GM12878 (cell line): ENCODE data around the gene ILKAP.

Experiments
- CREB1 ChIP-seq: IDR thresholded peaks from 2 replicates; pipeline ENCODE4 v1.6.1; 2012; ENCODE audit warnings: low read depth, mild to moderate bottlenecking, inconsistent platforms
- CTCF ChIP-seq, 3 experiments: IDR thresholded peaks in 2 of 3; conservative IDR thresholded peaks in 1 of 3; 2 replicates each; pipeline ENCODE4 v1.5.1; 2011; ENCODE audit warnings: low read depth in 3 of 3, low read length in 3 of 3, mild to moderate bottlenecking in 3 of 3, control low read depth in 2 of 3, moderate library complexity in 2 of 3, inconsistent platforms in 1 of 3, mixed read lengths in 1 of 3; ENCODE audit not compliant: control insufficient read depth in 2 of 3, insufficient read depth in 1 of 3; ENCODE audit errors: extremely low read depth in 1 of 3
- EP300 ChIP-seq, 2 experiments: fragments of 150-350 bp in 1 of 2; IDR thresholded peaks; 2 replicates each; pipeline ENCODE4 v1.6.1; 2011 to 2012; ENCODE audit warnings: low read depth in 2 of 2, low read length in 2 of 2, borderline replicate concordance in 1 of 2, improper control_type of control experiment in 1 of 2, inconsistent platforms in 1 of 2; ENCODE audit not compliant: control insufficient read depth in 1 of 2
- EZH2 ChIP-seq: IDR thresholded peaks from 2 replicates; pipeline ENCODE4 v1.6.1; 2012; ENCODE audit warnings: low read depth, mild to moderate bottlenecking, control low read depth, inconsistent platforms, low read length, borderline replicate concordance; ENCODE audit not compliant: control insufficient read depth
- GABPA ChIP-seq: IDR thresholded peaks from 2 replicates; pipeline ENCODE4 v1.6.1; 2014; ENCODE audit warnings: antibody characterized with exemption, low read depth, mild to moderate bottlenecking, inconsistent platforms
- KAT2A ChIP-seq: conservative IDR thresholded peaks from 2 replicates; pipeline ENCODE4 v1.6.1; 2011; ENCODE audit warnings: low read depth, low read length; ENCODE audit not compliant: control insufficient read depth
- NR2F1 ChIP-seq: fragments of 450-650 bp; conservative IDR thresholded peaks from 2 replicates; pipeline ENCODE4 v1.6.1; 2017; ENCODE audit warnings: mild to moderate bottlenecking
- POLR2A ChIP-seq: IDR thresholded peaks from 2 replicates; pipeline ENCODE4 v1.6.1; 2011; ENCODE audit warnings: low read depth, mild to moderate bottlenecking, low read length
- RCOR1 ChIP-seq: conservative IDR thresholded peaks from 2 replicates; pipeline ENCODE4 v1.6.1; 2012; ENCODE audit warnings: low read depth, low read length, improper control_type of control experiment
- REST ChIP-seq: IDR thresholded peaks from 2 replicates; pipeline ENCODE4 v1.6.1; 2012; ENCODE audit warnings: mild to moderate bottlenecking, low read depth, low read length
- SREBF1 ChIP-seq: IDR thresholded peaks from 2 replicates; pipeline ENCODE4 v1.6.1; 2012; ENCODE audit warnings: mild to moderate bottlenecking, low read length
- TCF7 ChIP-seq: IDR thresholded peaks from 2 replicates; pipeline ENCODE4 v1.6.1; 2014; ENCODE audit warnings: antibody characterized with exemption, borderline replicate concordance
- ZBTB11 ChIP-seq: fragments of 450-650 bp; formaldehyde crosslinking; IDR thresholded peaks from 2 replicates; pipeline ENCODE4 v1.5.0; 2022; ENCODE audit warnings: mild to moderate bottlenecking, missing genetic modification characterization
- ZNF24 ChIP-seq: fragments of 450-650 bp; IDR thresholded peaks from 2 replicates; pipeline ENCODE4 v1.6.1; 2017; ENCODE audit warnings: antibody characterized with exemption, mild to moderate bottlenecking

- TF ChIP-seq CTCF (IDR thresholded peaks at IDR 0.05 in 2 of 3, conservative IDR thresholded peaks at IDR 0.05 in 1 of 3; ENCODE audit: control insufficient read depth in 2 of 3, extremely low read depth in 1 of 3, insufficient read depth in 1 of 3, low read depth in 3 of 3, low read length in 3 of 3): no peak
- TF ChIP-seq KAT2A: no peak
- TF ChIP-seq SREBF1: no peak
- TF ChIP-seq EZH2: no peak
- no peak for TF ChIP-seq RCOR1
- no peak for TF ChIP-seq ZNF24
- TF ChIP-seq GABPA: no peak
- TF ChIP-seq ZBTB11 (CRISPR knock-in tag): no peak
- no peak for TF ChIP-seq REST
- TF ChIP-seq EP300 (IDR thresholded peaks at IDR 0.05; ENCODE audit: borderline replicate concordance in 1 of 2, control insufficient read depth in 1 of 2, low read depth in 2 of 2, low read length in 2 of 2): no peak
- TF ChIP-seq NR2F1: no peak
- TF ChIP-seq CREB1: no peak
- TF ChIP-seq POLR2A: no peak
- TF ChIP-seq TCF7: no peak
Observed at GRCh38 chr2:238233625-238234024, 30.1 kb upstream of the ILKAP start.
